Activated T-helper 1 cell treated with anti-CD3 and anti-CD28 coated beads, Interleukin-12 subunit alpha, Interleukin-12 subunit beta, Interleukin-2, Interleukin-4 antibody, amounts not matched to agents 30 ng/mL and 10 ng/mL and 1 ng/mL, durations not matched to agents 14 hours and 24 hours and 36 hours (primary cell): ENCODE data around the gene BCAT1. TPM values are rescaled to one million over a fixed set of nuclear protein-coding genes. Genes with fewer than 3 reads are reported as not detected.
"Not testable (repeated sequence)": the region's sequence is repeated elsewhere in the genome, so short reads cannot be mapped to it uniquely, and the experiment has no call there.

Source experiments
- DNase-seq: peaks from one replicate; pipeline ENCODE4 v3.0.0; 2021; ENCODE audit warnings: low spot score
- H3K27ac Mint-ChIP-seq: one replicate; pipeline ENCODE4 v1.8.0; 2021; ENCODE audit warnings: mild to moderate bottlenecking, mixed read lengths
- H3K27me3 Mint-ChIP-seq: one replicate; pipeline ENCODE4 v1.8.0; 2022; ENCODE audit warnings: mild to moderate bottlenecking, moderate library complexity, mixed read lengths; ENCODE audit not compliant: insufficient read depth
- H3K36me3 Mint-ChIP-seq: one replicate; pipeline ENCODE4 v1.8.0; 2021; ENCODE audit warnings: low read depth, mixed read lengths
- H3K4me1 Mint-ChIP-seq: one replicate; pipeline ENCODE4 v1.8.0; 2021; ENCODE audit warnings: low read depth, mixed read lengths
- H3K4me3 Mint-ChIP-seq: one replicate; pipeline ENCODE4 v1.8.0; 2021; ENCODE audit warnings: mild to moderate bottlenecking, moderate library complexity, mixed read lengths
- H3K9me3 Mint-ChIP-seq: one replicate; pipeline ENCODE4 v1.8.0; 2021; ENCODE audit warnings: mixed read lengths
- intact Hi-C: fragments of 100-400 bp; cut with micrococcal nuclease; formaldehyde crosslinking; loops from one replicate; pipeline ENCODE4 v1.15.1; 2024
- total RNA-seq: library from RNA; stranded (reverse); gene quantifications from 2 replicates; pipeline ENCODE4 v1.2.3, GENCODE V29; 2022

Gene BCAT1
- total RNA-seq, 1 donor from 2014 or later, result 37.3 TPM

GRCh38 chr12:24880732-24881131, 68.2 kb downstream of the BCAT1 start:
- H3K4me3 Mint-ChIP-seq, result no peak overlapping the region
- intact Hi-C loops, result no loop called here
- no peaks in the 10 kb centered on the region for H3K4me1 Mint-ChIP-seq
- no peak overlapping the region for H3K27ac Mint-ChIP-seq
- no peak for DNase-seq
- peaks cover 15% of the 10 kb centered on the region for H3K36me3 Mint-ChIP-seq
- H3K9me3 Mint-ChIP-seq, result no peaks in the 10 kb centered on the region
- no peaks in the 10 kb centered on the region for H3K27me3 Mint-ChIP-seq

- intact Hi-C loops, result loop anchor here (2.0 kb wide), 1 partner anchor 17 kb away; no protein-coding TSS in a partner anchor
- no peak overlapping the region for H3K27ac Mint-ChIP-seq
- no peak overlapping the region for H3K4me3 Mint-ChIP-seq
- no peaks in the 10 kb centered on the region for H3K4me1 Mint-ChIP-seq
- H3K36me3 Mint-ChIP-seq, result peaks cover 19% of the 10 kb centered on the region
- no peaks in the 10 kb centered on the region for H3K27me3 Mint-ChIP-seq
- H3K9me3 Mint-ChIP-seq, result no peaks in the 10 kb centered on the region
- DNase-seq, result no peak
Observed at GRCh38 chr12:24879644-24880043, 69.3 kb downstream of the BCAT1 start.

- H3K4me3 Mint-ChIP-seq, result no peak overlapping the region
- no peaks in the 10 kb centered on the region for H3K4me1 Mint-ChIP-seq
- H3K27me3 Mint-ChIP-seq, result no peaks in the 10 kb centered on the region
Observed at GRCh38 chr12:24875014-24875413, 73.9 kb downstream of the BCAT1 start.

GRCh38 chr12:24872211-24872610, 76.7 kb downstream of the BCAT1 start:
- H3K36me3 Mint-ChIP-seq, result peaks cover 19% of the 10 kb centered on the region
- no peaks in the 10 kb centered on the region for H3K4me1 Mint-ChIP-seq
- H3K9me3 Mint-ChIP-seq, result peaks cover 4% of the 10 kb centered on the region
- no peak overlapping the region for H3K4me3 Mint-ChIP-seq
- no peak overlapping the region for H3K27ac Mint-ChIP-seq
- no peaks in the 10 kb centered on the region for H3K27me3 Mint-ChIP-seq
- intact Hi-C loops, result no loop called here
- DNase-seq, result no peak

More at GRCh38 chr12:24875014-24875413, 73.9 kb downstream of the BCAT1 start:
- Mint-ChIP-seq H3K36me3 (peaks cover 21% of the 10 kb centered on the region), H3K27ac (no peak overlapping the region), H3K9me3 (no peaks in the 10 kb centered on the region)
- no peak for DNase-seq
- intact Hi-C loops, result no loop called here

GRCh38 chr12:24866139-24866538, 82.8 kb downstream of the BCAT1 start:
- peaks cover 15% of the 10 kb centered on the region for H3K9me3 Mint-ChIP-seq
- H3K27ac Mint-ChIP-seq, DNase-seq, intact Hi-C loops, H3K27me3 Mint-ChIP-seq, H3K4me3 Mint-ChIP-seq: not testable (repeated sequence)
- peaks cover 34% of the 10 kb centered on the region for H3K4me1 Mint-ChIP-seq
- peaks cover 28% of the 10 kb centered on the region for H3K36me3 Mint-ChIP-seq

GRCh38 chr12:24864796-24865125, 84.1 kb downstream of the BCAT1 start:
- no peak for DNase-seq
- intact Hi-C loops, result no loop called here
- Mint-ChIP-seq H3K4me1 (peaks cover 34% of the 10 kb centered on the region), H3K27me3 (no peaks in the 10 kb centered on the region), H3K9me3 (peaks cover 15% of the 10 kb centered on the region), H3K4me3 (no peak overlapping the region), H3K27ac (peak overlapping the region; percentile 40), H3K36me3 (peaks cover 31% of the 10 kb centered on the region)

GRCh38 chr12:24861766-24862540, 86.9 kb downstream of the BCAT1 start:
- no peak overlapping the region for H3K4me3 Mint-ChIP-seq
- H3K4me1 Mint-ChIP-seq, result peaks cover 39% of the 10 kb centered on the region
- DNase-seq, result no peak
- intact Hi-C loops, result loop anchor here (2.0 kb wide), 1 partner anchor 17 kb away; no protein-coding TSS in a partner anchor
- H3K9me3 Mint-ChIP-seq, result peaks cover 14% of the 10 kb centered on the region
- no peaks in the 10 kb centered on the region for H3K27me3 Mint-ChIP-seq
- H3K27ac Mint-ChIP-seq, result no peak overlapping the region
- H3K36me3 Mint-ChIP-seq, result peaks cover 30% of the 10 kb centered on the region

- no peak overlapping the region for H3K4me3 Mint-ChIP-seq
- no peaks in the 10 kb centered on the region for H3K27me3 Mint-ChIP-seq
- no peak for DNase-seq
- peaks cover 28% of the 10 kb centered on the region for H3K36me3 Mint-ChIP-seq
- intact Hi-C loops, result no loop called here
- H3K4me1 Mint-ChIP-seq, result peaks cover 41% of the 10 kb centered on the region
- peaks cover 8% of the 10 kb centered on the region for H3K9me3 Mint-ChIP-seq
- no peak overlapping the region for H3K27ac Mint-ChIP-seq
Observed at GRCh38 chr12:24860546-24860945, 88.4 kb downstream of the BCAT1 start.

GRCh38 chr12:24856541-24856940, 92.4 kb downstream of the BCAT1 start:
- intact Hi-C loops, result no loop called here
- Mint-ChIP-seq H3K9me3 (peaks cover 10% of the 10 kb centered on the region), H3K4me1 (peaks cover 16% of the 10 kb centered on the region), H3K27ac (no peak overlapping the region), H3K27me3 (no peaks in the 10 kb centered on the region), H3K36me3 (peaks cover 22% of the 10 kb centered on the region), H3K4me3 (no peak overlapping the region)
- no peak for DNase-seq

- peaks cover 14% of the 10 kb centered on the region for H3K4me1 Mint-ChIP-seq
- DNase-seq, result no peak
- peaks cover 7% of the 10 kb centered on the region for H3K9me3 Mint-ChIP-seq
- peak overlapping the region; percentile 6 for H3K27ac Mint-ChIP-seq
- H3K4me3 Mint-ChIP-seq, result no peak overlapping the region
- intact Hi-C loops, result loop anchor here (5.0 kb wide), 1 partner anchor 277 kb away; no protein-coding TSS in a partner anchor
- H3K27me3 Mint-ChIP-seq, result no peaks in the 10 kb centered on the region
- H3K36me3 Mint-ChIP-seq, result peaks cover 17% of the 10 kb centered on the region
Observed at GRCh38 chr12:24854908-24855307, 94.0 kb downstream of the BCAT1 start.

GRCh38 chr12:24854017-24854416, 94.9 kb downstream of the BCAT1 start:
- intact Hi-C loops, result loop anchor here (5.0 kb wide), 1 partner anchor 278 kb away; no protein-coding TSS in a partner anchor
- H3K4me1 Mint-ChIP-seq, result peaks cover 14% of the 10 kb centered on the region
- peaks cover 14% of the 10 kb centered on the region for H3K36me3 Mint-ChIP-seq
- DNase-seq, result no peak
- H3K9me3 Mint-ChIP-seq, result peaks cover 7% of the 10 kb centered on the region
- no peak overlapping the region for H3K27ac Mint-ChIP-seq
- no peaks in the 10 kb centered on the region for H3K27me3 Mint-ChIP-seq
- no peak overlapping the region for H3K4me3 Mint-ChIP-seq

GRCh38 chr12:24853588-24853987, 95.3 kb downstream of the BCAT1 start:
- H3K27ac Mint-ChIP-seq, result no peak overlapping the region
- H3K4me1 Mint-ChIP-seq, result peaks cover 14% of the 10 kb centered on the region
- no peaks in the 10 kb centered on the region for H3K27me3 Mint-ChIP-seq
- H3K36me3 Mint-ChIP-seq, result peaks cover 13% of the 10 kb centered on the region
- H3K9me3 Mint-ChIP-seq, result peaks cover 5% of the 10 kb centered on the region
- intact Hi-C loops, result loop anchor here (2.0 to 5.0 kb wide), 3 partner anchors 47 to 279 kb away; no protein-coding TSS in a partner anchor
- no peak for DNase-seq
- H3K4me3 Mint-ChIP-seq, result no peak overlapping the region

- H3K4me1 Mint-ChIP-seq, result peaks cover 14% of the 10 kb centered on the region
- intact Hi-C loops, result loop anchor here (2.0 to 5.0 kb wide), 3 partner anchors 48 to 279 kb away; no protein-coding TSS in a partner anchor
- no peak overlapping the region for H3K27ac Mint-ChIP-seq
- H3K27me3 Mint-ChIP-seq, result peaks cover 2% of the 10 kb centered on the region
- H3K4me3 Mint-ChIP-seq, result no peak overlapping the region
- DNase-seq, result no peak
- peaks cover 12% of the 10 kb centered on the region for H3K36me3 Mint-ChIP-seq
- H3K9me3 Mint-ChIP-seq, result peaks cover 4% of the 10 kb centered on the region
Observed at GRCh38 chr12:24853094-24853493, 95.8 kb downstream of the BCAT1 start.
